Mononuclear cell (primary cell): ENCODE measurements around the gene NRP2. TPM values are rescaled to one million over a fixed set of nuclear protein-coding genes. Genes with fewer than 3 reads are reported as not detected.

ENCODE experiments used
- H3K27me3 ChIP-seq: 2 replicates; pipeline ENCODE4 v1.6.0; 2011; ENCODE audit warnings: low read length, control low read depth; ENCODE audit not compliant: insufficient read depth
- H3K4me1 ChIP-seq: 2 replicates; pipeline ENCODE4 v1.5.1; 2011; ENCODE audit warnings: mild to moderate bottlenecking, low read length, control low read depth; ENCODE audit not compliant: insufficient read depth
- H3K4me3 ChIP-seq: 2 replicates; pipeline ENCODE4 v1.5.1; 2011; ENCODE audit warnings: mild to moderate bottlenecking, low read length, moderate library complexity
- H3K9me3 ChIP-seq: 2 replicates; pipeline ENCODE4 v1.5.1; 2011; ENCODE audit warnings: low read depth, mild to moderate bottlenecking, control low read depth, low read length
- total RNA-seq: library from RNA; depleted of rRNA; stranded (reverse); fragments of >200 nt; gene quantifications from one replicate; pipeline ENCODE4 v1.2.3, GENCODE V29; 2012

Gene NRP2
- total RNA-seq, 1 donor: 7.5 TPM

DNA sequence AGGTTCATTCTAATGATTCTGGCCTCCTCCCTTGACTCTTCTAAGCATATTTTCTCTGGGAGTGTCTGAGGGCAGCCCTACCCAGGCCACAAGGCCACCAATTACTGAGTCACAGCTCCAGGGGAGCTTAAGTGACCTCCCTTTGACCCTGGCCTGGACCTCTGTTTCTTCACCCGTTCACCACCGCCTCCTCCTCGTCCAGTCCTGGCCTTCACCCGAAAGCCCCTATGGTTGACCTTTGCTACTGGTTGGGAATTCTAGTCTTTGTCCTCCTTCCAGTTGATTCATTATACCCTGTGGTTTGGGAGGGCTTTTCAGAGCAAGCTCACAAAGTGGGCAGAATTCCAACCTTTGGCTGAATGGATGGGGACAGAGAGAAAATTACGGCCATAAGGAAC is 72.6 kb downstream of the NRP2 start:
- Histone ChIP-seq H3K9me3 (no peaks in the 10 kb centered on the region), H3K4me3 (no peak overlapping the region), H3K4me1 (no peaks in the 10 kb centered on the region), H3K27me3 (no peaks in the 10 kb centered on the region)

GRCh38 chr2:205755923-205756322 is 73.6 kb downstream of the NRP2 start:
- no peak overlapping the region for H3K4me3 ChIP-seq
- no peaks in the 10 kb centered on the region for H3K9me3 ChIP-seq

DNA sequence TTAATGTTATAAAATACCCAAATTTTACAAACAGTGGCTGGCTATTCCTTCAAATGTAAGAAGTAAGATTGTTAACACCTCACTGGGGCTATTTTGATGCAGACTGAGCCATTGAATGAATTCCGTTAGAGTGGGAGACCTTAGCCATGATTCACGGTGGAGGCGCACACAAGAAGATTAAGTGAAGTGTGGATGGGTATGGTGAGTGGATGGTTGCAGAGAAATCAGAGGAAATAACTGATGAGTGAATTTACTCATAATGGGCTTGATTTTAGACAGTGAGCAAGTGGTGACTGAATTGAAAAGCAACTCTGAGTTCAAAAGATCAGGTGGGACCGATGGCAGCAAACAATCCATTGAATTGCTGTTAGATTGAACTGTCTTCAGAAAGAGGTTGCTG is 75.0 kb downstream of the NRP2 start:
- no peaks in the 10 kb centered on the region for H3K4me1 ChIP-seq
- peaks cover 3% of the 10 kb centered on the region for H3K27me3 ChIP-seq

More at GRCh38 chr2:205755923-205756322, 73.6 kb downstream of the NRP2 start:
- Histone ChIP-seq H3K4me1 (no peaks in the 10 kb centered on the region), H3K27me3 (no peaks in the 10 kb centered on the region)

GRCh38 chr2:205758051-205758450 is 75.8 kb downstream of the NRP2 start:
- no peaks in the 10 kb centered on the region for H3K9me3 ChIP-seq
- H3K4me3 ChIP-seq: no peak overlapping the region
- peaks cover 4% of the 10 kb centered on the region for H3K27me3 ChIP-seq
- no peaks in the 10 kb centered on the region for H3K4me1 ChIP-seq

More for the DNA sequence above, 75.0 kb downstream of the NRP2 start:
- Histone ChIP-seq H3K9me3 (no peaks in the 10 kb centered on the region), H3K4me3 (no peak overlapping the region)

- Histone ChIP-seq H3K9me3 (no peaks in the 10 kb centered on the region), H3K4me1 (no peaks in the 10 kb centered on the region), H3K27me3 (peaks cover 4% of the 10 kb centered on the region), H3K4me3 (no peak overlapping the region)
Observed at GRCh38 chr2:205758500-205758899, 76.2 kb downstream of the NRP2 start.

DNA sequence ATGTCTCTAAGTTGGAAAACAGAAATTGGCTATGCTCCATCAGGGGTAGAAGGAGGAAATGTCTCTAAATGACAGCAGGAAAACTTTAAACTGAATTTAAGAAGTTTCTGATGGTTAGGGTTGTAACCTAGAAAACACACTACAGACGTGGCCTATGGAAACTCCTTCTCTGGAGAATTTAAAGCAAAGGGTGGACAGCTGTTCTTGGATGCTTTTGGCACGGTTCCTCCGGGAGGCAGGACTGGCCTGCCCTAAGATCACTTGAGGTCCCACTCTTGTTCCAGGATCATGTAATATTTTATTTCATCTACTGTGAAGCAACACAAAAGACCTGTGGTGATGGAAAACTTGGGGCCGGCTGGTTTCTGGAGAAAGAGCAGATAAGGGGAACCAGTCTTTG is 77.0 kb downstream of the NRP2 start:
- Histone ChIP-seq H3K4me3 (no peak overlapping the region), H3K27me3 (peaks cover 6% of the 10 kb centered on the region), H3K9me3 (no peaks in the 10 kb centered on the region), H3K4me1 (no peaks in the 10 kb centered on the region)

DNA sequence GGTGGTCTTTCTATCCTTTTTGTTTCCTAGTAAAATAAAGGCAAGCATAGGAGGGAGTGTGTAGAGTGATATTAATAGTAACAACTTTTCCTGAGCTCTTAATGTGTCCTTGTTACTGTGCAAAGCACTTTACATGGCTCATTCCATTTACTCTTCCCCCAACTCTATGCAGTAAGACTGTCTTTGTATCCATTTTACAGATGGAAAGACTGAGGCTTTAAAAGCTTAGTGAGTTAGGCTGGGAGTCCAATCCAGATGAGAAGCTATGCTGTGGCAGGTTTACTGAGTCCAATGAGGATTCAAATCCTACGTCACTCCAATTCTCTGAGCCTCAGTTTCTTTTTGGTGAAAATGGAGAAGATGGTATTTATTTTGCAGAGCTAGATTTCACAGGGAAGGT is 77.4 kb downstream of the NRP2 start:
- no peaks in the 10 kb centered on the region for H3K9me3 ChIP-seq
- H3K27me3 ChIP-seq: peaks cover 8% of the 10 kb centered on the region
- no peak overlapping the region for H3K4me3 ChIP-seq
- no peaks in the 10 kb centered on the region for H3K4me1 ChIP-seq

DNA sequence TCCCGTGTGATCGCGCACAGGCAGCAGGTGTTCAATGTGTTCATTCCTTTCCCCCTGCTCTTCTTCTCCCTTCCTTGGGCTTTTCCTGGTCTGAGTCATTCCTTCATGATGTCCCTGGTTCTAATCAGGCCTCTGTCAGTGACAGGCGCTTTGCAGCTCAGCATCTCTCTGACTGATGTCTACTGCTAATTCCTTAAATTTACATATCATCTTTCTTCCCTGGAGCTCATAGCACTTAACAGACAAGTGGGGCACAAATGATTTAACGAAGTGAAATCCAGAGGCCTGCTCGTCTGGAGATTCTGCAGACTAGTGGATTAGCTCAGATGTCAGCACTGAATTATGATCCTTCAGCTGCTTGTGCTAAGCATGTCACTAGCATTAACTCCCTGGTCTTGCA is 77.9 kb downstream of the NRP2 start:
- Histone ChIP-seq H3K4me1 (no peaks in the 10 kb centered on the region), H3K4me3 (no peak overlapping the region), H3K27me3 (peaks cover 8% of the 10 kb centered on the region), H3K9me3 (no peaks in the 10 kb centered on the region)

- Histone ChIP-seq H3K4me1 (no peaks in the 10 kb centered on the region), H3K27me3 (peaks cover 9% of the 10 kb centered on the region), H3K9me3 (no peaks in the 10 kb centered on the region), H3K4me3 (no peak overlapping the region)
Observed at GRCh38 chr2:205761421-205761820, 79.1 kb downstream of the NRP2 start.

GRCh38 chr2:205762881-205763280 is 80.6 kb downstream of the NRP2 start:
- peaks cover 3% of the 10 kb centered on the region for H3K4me1 ChIP-seq
- no peaks in the 10 kb centered on the region for H3K9me3 ChIP-seq
- H3K27me3 ChIP-seq: peaks cover 12% of the 10 kb centered on the region
- no peak overlapping the region for H3K4me3 ChIP-seq

DNA sequence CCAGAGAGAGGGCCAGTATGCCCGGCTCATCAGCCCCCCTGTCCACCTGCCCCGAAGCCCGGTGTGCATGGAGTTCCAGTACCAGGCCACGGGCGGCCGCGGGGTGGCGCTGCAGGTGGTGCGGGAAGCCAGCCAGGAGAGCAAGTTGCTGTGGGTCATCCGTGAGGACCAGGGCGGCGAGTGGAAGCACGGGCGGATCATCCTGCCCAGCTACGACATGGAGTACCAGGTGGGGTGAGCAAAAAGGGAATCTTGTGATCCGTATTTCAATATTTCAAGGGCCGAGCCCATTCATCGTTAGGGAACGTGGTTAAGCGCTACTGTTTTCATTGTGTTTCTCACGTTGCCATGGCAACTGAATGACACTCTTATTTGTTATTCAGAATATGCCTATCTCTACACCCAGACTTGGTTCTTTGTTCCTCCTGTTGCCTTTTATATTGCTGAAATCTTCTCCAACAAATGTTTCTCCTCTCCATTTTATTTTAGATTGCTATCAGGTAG is 81.5 kb downstream of the NRP2 start:
- H3K4me3 ChIP-seq: no peak overlapping the region
- H3K4me1 ChIP-seq: peaks cover 3% of the 10 kb centered on the region
- peaks cover 12% of the 10 kb centered on the region for H3K27me3 ChIP-seq
- H3K9me3 ChIP-seq: no peaks in the 10 kb centered on the region

- H3K4me1 ChIP-seq: peaks cover 3% of the 10 kb centered on the region
- no peak overlapping the region for H3K4me3 ChIP-seq
- H3K9me3 ChIP-seq: no peaks in the 10 kb centered on the region
- peaks cover 12% of the 10 kb centered on the region for H3K27me3 ChIP-seq
Observed at GRCh38 chr2:205764270-205764746, 82.0 kb downstream of the NRP2 start.

- Histone ChIP-seq H3K4me3 (no peak overlapping the region), H3K9me3 (no peaks in the 10 kb centered on the region), H3K4me1 (peaks cover 3% of the 10 kb centered on the region), H3K27me3 (peaks cover 12% of the 10 kb centered on the region)
Observed at GRCh38 chr2:205765151-205765550, 82.8 kb downstream of the NRP2 start.

DNA sequence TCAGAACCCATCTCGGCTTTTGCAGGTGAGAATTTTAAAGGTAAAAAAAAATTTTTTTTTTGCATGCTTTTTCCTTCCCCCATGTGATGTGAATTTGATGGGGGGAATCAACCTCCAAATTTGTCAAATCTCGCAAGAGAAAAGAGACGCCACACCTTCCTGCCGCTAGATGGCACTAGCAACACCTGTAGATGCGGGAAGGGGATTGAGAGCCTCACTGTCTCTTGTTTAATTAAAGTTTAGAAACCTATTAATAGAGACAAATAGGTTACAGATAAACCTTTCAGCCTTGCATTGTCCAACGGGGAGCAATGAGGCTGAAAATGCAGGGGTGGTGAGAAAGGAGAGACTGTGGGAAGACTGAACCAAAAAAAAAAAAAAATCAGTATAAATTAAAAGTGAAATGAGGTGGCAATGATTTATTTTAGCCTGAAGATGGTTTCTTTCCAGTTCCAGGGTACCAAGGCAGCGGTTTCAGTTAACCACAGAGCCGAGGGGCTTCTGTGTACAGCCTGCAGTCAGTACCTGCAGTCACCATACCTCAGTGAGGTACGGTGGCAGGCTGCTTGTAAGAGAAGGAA is 84.6 kb downstream of the NRP2 start:
- no peaks in the 10 kb centered on the region for H3K9me3 ChIP-seq

DNA sequence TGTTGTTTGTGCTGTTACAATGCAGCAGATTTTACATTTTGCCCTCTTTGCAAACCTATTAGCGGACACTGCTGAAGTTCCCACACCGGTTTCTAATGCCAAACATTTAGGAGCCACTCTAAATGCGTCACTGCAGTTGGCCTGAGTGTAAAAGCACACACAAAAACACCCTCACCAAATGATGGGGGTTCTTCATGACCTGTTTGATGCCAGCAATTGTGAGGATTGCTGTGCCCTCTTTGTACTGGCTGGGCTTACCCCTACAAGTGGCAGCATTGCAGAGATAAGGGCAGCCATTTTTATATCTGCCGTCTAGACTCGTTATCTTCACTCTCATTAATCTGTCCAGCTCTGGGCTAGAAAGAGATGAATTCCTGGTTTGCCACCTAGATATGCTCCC is 85.3 kb downstream of the NRP2 start:
- Histone ChIP-seq H3K9me3 (no peaks in the 10 kb centered on the region), H3K4me3 (no peak overlapping the region)

More for the DNA sequence above, 84.6 kb downstream of the NRP2 start:
- H3K27me3 ChIP-seq: peaks cover 12% of the 10 kb centered on the region
- no peak overlapping the region for H3K4me3 ChIP-seq
- peaks cover 3% of the 10 kb centered on the region for H3K4me1 ChIP-seq

DNA sequence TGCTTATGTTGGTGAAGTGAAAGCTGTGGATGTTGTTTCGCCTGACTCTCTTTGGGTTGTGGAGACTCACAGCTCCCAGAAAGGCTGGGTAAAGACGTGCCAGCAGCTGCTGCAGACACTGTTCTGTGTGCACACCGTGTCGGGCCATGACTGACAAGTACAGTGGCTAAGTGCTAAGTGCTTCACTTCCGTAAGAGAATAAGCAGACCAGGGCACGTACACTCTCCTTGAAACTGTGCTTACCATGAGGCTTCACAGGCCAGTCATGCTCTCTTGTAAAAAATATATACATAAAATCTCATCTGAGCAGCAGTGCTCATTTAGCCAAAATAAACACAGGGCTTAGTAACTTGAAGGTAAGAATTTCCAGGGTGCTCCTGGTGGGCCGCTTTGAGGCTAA is 86.0 kb downstream of the NRP2 start:
- Histone ChIP-seq H3K4me3 (no peak overlapping the region), H3K27me3 (peaks cover 8% of the 10 kb centered on the region), H3K4me1 (peaks cover 3% of the 10 kb centered on the region), H3K9me3 (no peaks in the 10 kb centered on the region)

More for the DNA sequence above, 85.3 kb downstream of the NRP2 start:
- Histone ChIP-seq H3K4me1 (peaks cover 3% of the 10 kb centered on the region), H3K27me3 (peaks cover 8% of the 10 kb centered on the region)
